HG03342 (cell line): Measurements from ENCODE around the gene RTN4RL1.

Source experiments
- ATAC-seq: cut with Tn5 transposase; IDR thresholded peaks from one replicate; pipeline ENCODE4 v1.9.1; 2021; ENCODE audit warnings: mild to moderate bottlenecking, moderate library complexity; ENCODE audit not compliant: unreplicated experiment

RTN4RL1 gene

DNA sequence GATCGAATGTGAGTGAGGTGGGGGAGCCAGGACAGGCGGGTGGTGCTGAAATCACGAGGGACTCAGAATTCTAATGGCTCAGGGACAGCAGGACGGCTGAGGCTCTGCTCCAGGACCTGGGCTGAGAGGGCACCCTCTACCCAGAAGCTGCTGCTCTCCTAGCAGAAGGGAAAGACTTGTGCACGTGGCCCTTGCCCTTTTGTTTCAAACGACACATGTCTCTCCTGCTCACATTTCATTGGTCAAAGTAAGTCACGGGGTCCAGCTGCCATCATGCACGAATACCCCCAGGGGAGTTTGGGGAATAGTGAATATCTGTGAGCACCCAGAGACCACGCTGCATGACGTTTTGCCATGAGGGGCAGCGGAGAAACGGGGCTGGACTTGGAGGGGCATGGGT lies 73.2 kb downstream of the RTN4RL1 start:
- no peak for ATAC-seq

DNA sequence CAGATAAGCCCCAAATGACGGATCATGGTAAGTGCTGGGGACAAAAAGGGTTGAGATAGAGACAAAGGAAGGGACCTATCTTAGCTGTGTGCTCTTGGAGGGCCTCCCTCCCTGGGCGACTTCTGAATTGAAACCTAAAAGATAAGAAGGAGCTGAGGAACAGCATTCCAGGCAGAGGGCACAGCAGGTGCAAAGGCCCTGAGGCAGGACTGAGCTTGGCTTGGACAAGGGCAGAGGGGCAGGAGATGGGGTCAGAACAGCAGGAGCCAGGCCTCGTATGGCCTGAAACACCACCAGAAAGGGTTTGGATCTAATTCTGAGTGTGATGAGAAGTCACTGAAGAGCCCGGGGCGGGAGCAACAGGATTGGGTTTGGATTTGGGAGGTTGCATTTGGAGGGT lies 75.4 kb downstream of the RTN4RL1 start:
- no peak for ATAC-seq

DNA sequence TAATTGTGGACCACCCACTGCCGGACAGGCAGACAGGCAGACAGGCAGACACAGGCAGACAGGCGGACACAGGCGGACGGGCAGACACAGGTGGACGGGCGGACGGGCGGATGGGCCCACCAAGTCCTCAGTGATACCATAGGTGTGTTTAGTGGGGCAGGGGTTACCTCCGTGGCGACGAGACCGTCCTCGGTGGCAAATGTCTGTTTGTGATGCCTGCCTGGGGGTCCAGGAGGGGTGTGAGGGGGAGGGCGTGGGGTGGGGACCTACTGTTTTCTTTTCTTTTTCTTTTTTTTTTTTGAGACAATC lies 76.7 kb downstream of the RTN4RL1 start:
- no peak for ATAC-seq

DNA sequence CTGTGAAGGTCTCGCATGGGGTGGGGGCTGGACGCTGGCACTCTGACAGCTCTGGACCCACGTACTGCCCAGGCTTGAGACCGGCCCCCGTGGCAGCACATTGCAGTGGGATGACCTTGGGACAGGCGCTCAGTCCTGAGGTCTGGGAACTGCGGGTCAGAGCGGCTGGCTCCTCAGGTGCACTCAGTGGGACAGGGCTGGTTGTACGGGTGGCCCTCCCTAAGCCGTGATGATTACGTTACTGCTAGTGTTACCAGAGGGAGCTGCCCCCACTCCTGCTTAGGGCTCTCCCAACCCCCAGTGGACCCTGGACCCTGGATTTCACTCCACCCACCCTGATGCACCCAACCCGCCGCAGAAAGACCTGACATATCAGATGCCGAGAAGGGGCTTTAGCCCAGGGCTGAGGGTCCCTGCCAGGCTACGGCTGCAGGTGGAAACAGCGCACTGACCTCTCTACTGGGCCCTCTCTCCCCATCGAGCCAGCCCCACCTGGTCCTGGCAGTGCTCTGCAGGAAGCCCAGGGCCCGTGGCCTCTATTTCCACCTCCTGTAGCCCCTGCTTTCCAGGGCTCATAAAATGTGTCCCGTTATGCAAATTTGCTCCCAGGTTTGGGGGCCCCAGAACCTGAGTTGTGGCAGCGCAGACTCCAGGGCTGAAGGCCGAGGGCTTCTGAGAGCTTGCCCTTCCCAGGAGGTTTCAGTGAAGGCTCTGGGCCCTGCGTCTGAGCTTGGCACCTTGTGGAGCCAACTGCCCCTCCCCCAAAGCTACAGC lies 77.2 kb downstream of the RTN4RL1 start:
- no peak for ATAC-seq

DNA sequence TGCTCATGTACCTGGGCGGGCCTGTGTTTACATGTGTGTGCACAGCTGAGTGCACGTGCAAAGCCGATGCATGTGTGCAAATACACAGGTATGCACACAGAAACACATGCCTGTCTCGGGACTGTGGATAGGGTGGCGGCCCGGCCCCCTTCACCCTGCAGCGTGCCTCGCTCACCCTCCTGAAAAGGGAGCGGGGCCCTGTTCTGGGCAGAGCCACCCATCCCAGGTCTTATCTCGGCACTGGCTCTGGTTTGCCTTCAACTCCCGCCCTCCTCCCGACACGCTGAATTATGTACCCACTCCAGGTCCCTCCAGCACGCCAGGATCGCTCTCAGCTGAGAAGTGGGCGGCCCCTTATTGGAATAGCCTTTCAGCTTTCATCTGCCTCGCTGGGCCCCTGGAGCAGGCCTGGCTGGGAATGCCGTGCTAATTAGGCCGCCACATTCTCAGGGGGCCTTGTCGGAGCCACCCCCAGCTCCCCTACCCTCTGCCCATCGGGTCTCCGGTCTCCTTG lies 77.8 kb downstream of the RTN4RL1 start:
- ATAC-seq = no peak

DNA sequence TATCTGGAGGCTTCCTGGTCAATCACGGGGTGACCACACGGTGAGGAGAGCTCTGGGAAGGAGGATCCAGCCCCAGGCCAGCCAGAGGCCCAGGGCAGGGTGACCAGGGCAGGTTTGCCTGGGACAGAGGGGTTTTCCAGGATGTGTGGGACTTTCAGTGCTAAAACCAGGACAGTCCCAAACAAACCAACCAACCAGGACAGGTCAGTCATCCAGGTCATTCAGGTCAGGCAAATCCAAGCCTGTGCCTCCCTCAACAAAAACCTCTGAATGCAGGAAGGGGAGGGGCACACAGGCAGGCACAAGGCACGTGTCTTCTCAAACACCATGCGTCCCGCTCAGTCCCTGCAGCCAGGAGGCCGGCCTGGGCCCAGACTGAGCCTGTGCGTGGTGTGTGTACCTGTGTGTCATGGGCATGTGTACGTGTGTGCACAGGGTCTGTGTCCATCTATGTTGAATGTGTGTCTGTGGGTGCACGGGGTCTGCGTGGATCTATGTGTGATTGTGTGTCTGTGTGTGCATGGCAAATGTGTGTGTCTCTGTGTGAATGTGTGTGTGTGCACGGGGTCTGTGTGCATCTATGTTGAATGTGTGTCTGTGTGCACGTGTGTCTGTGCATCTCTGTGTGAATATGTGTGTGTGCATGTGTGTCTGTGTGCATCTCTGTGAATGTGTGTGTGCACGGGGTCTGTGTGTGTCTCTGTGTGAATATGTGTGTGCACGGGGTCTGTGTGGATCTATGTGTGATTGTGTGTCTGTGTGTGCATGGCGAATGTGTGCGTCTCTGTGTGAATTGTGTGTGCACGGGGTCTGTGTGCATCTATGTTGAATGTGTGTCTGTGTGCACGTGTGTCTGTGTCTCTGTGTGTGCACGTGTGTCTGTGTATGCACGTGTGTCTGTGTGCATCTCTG lies 78.9 kb downstream of the RTN4RL1 start:
- no peak for ATAC-seq

DNA sequence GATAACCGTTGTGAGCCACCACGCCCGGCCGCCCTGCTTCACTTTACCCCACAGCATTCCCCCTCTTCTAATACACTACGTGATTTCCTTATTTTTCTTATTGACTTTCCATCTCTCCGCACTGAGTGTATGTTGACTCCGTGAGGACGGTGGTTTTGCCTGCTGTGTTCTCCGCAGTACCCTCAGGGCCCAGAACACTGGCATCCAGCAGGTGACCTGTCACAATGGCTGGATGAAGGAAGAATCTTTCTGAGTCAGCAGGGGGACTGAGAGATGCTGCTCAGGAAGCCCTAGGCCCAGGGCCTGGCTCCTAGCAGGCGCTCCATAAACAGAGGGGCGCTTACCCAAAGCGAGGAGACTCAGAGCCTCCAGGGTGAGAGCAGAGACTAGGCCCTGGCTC lies 79.5 kb downstream of the RTN4RL1 start:
- no peak for ATAC-seq

DNA sequence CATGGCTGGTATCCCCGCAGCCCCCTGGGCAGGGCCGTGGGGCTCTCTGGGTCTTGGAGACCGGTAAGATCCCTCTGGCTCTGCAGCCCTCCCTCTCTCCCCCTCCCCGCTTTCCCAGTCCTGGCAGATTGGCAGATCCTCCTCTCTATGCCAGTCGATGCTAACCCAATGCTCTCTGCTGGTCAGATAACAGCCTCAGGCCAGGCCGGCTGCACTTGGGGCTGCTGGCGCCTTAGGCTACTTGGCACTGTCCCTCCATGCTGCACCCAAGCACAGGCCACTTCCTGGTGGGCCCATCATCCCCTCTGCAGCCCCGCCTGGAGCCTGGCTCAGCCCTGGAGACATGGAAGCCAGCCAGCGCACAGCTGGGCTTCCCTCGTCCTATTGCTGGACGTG lies 81.7 kb downstream of the RTN4RL1 start:
- no peak for ATAC-seq

DNA sequence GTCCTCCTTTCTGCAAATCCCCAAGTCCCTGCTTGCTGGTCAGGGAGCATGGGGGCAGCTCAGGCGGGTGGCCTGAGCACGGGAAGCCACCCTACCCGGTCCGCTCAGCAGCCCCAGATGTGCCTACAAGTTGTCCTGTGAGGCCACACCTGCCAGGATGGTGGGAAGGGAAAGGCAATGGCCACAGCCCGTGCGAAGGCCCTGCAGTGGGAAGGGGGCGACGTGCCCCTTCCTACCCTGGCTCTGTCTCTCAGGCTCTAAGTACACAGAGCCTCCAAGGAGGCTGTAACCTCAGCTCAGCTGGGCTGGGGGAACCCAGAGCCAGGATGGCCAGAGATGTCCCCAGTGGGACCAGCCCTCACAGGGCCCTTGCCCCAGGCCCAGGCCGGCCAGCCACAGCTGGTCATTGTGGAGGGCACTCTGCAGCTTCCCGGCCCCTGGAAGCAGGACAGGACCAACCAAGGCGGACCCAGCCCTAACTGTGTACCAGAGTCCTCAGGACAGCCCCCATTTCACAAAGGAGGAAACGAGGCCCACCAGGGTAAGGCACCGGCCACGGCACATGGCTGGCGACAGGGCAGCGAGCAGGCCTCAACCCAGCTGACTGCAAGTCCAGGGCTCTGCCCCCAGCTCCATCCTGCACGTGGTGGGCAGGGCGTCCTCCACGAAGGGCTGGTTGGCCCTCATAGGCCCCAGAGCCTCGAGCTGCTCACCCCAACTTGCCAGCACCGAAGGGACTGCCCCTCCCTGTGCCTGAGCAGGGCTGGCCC lies 82.3 kb downstream of the RTN4RL1 start:
- ATAC-seq = no peak

DNA sequence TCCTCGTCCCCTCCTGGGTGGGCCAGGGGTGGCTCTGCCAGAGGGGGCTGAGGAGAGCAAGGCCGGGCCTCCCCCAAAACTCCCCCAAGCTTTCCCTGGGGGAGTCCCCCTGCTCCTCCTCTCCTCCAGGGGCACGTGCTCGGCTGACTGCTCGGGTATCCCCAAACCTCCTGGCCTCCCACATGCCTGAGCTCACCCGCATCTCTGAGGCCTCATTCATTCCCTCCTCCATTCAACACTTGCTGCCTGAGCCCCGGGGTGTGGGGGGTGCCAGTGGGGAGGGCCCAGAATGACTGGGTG lies 83.1 kb downstream of the RTN4RL1 start:
- ATAC-seq = no peak

DNA sequence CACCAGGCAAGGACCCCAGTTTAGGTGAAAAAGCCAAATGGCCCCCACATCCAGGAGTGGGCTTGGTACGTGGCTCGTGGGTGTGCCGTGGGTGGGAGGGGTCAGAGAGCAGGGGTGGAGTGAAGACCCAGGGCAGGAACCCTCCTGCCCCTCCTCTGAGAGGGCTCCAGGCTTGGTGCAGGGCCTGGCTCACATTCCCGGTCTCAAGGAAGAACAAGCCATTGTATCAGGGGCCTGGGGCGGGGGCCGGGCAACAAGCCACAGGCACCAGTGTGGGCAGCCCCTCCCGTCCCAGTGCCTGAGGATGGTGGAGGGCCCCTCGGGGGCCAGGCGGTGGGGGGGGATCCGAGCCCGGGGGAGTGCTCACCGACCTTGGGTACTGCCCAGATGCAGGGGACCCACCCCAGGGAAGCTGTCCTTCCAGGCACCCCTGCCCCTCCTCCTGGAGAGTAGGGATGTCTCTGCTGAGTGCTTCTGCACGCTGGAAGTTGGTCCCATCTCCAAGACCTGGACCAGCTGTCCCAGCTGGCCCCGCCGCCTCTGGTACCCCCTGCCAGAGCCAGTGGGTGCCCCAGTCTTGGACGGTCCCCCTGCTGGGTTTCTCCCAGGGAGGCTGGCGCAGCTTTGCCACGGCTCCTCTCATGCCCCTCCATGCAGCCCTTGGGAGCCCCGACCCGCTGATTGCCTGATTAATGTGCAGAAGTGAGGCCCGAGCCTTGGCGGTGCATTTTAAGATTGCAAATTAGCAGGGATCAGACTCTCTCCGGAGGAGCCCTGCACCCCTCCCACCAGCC lies 83.7 kb downstream of the RTN4RL1 start:
- no peak for ATAC-seq

DNA sequence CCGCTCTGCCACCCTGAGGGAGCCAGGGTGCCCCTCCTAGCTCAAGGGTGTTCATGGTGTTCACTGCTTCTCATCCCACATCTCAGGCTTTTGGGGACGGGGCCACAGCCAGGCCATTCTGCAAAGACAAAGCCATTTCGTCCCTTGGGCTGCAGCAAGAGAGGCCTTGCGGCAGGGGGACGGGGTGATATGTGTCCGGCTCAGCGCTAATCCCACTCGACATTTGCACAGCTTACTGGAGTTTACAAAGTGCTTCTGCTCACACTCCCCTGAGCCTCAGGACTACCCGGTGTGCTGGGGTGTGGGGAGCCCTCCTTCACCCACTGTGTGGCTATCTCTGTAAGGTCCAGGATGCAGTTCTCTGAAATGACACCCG lies 84.3 kb downstream of the RTN4RL1 start:
- ATAC-seq = no peak

DNA sequence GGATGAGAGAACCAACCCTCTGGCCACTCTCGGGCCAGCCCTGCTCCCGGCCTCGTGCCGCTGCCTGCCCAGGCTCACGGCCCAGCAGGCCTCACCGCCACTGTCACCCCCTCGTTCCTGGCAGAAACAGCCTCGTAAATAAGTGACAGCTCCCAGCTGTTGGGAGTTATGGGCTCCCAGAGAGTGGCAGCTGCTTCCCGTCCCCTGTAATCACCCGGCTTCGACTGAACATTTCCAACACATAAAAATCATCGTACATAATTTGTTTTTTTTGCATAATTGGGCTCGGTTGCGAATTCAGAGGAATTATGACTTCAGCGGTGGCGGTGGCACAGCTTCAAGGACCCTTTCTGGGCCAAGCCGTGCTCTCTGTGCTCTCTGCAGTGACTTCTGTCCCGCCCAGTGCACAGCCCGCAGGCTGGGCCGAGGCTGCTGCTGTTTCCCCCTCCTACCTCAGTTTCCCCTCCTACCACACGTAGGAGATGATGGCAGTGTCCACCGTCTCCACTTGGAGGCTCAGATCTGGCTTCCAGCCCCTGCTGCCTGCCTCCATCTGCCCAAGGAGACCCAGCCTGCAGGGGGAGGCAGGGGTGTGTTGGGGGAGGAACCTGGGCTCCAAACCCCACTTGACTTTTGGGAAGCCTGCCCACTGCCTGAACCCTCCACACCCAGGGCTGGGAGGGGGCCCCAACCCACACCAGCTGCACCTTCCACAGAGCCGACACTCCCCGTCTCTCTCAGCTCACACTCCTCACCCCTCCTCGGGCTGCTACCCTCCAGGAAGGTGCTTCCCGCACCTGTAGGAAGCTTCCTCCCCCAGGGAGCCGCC lies 84.9 kb downstream of the RTN4RL1 start:
- ATAC-seq = no peak

DNA sequence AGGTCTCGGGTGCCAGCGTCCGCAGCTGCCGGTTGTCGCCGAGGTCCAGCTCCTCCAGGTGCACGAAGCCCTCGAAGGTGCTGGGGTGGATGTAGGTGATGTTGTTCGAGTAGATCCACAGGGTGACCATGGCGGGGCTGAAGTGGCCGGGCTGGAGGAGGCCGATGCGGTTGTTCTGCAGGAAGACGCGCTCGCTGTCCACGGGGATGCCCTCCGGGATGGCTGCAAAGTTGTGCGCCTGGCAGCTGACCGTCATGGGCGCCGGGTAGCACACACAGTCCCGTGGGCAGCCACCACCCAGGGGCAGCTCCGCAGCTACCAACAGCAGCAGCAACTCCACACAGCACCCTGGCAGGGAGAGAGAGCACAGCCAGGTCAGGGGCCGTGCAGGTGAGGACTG lies 87.7 kb downstream of the RTN4RL1 start:
- no peak for ATAC-seq

DNA sequence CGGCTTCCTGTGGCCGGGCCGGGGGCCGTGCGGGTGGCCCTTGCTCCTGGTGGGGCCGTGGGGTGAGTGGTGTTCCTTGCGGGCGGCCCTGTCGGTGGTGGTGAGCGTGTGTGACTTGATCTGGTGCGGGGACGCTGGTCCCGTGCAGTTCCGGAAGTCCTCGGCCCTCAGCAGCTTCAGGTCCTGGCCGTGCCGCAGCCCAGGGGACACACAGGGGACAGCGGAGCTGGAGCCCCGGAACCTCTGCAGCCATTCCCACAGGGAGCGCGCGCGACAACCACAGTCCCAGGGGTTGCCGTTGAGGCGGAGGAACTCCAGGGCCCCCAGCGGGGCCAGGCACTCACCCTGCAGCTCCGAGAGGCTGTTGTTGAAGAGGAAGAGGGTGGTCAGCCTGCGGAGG lies 88.4 kb downstream of the RTN4RL1 start:
- no peak for ATAC-seq

DNA sequence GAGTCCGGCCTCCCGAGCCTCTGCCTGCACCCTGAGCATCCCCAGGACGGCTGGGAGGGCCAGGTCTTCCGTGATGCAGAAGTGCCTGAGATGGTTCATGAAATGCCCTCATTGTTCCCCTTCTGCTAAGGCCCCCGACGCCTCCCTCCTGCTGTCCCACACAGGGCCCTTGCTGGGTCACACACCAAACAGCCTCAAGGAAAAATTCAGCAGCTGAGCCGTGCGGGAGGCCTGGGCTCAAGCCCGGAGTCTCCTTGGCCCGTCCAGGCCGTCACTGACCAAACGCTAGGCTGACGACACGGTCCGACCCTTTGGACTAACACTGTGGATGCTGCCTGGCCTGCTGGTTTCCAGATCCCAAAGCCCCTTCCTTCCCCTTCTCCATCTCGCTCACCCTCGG lies 90.2 kb downstream of the RTN4RL1 start:
- no peak for ATAC-seq

DNA sequence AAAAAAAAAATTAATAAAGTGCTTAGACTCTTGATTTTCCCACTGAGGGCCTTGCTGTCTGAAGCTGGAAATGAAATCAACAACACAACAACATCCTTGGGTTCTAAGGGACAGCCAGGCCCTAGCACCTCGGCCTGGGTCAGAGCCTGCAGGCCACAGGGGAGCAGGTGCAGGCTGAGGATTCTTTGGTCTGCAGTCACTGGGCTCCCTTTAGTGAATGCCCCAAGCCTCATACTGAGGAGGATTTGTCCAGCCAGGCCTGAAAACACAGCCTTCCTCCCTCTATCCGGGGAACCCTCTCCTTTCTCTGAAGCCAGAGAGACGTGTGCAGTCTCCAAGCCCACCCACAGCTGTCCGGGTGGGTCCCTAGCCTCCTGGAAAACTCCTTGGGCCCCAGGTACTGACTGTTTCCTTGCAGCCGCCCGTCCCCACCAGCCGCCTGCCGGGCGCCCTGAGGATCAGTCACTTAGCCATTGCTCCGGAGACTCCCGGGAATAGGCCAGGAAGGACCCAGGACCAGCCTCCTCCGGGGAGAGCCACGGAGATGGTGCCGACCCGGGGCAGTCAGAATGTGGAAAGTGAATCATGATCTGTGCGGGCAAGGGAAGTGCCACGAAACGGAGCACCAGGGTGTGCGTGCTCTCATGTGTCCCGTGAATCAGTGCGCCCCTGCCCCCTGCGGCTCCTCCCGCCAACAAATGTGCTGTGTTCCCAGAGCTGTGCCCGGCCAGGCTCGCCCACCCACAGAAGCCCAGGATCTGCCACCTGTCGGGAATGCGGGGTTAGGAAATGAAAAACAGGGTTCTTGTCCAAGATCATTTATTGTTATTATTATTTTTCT lies 91.0 kb downstream of the RTN4RL1 start:
- no peak for ATAC-seq

DNA sequence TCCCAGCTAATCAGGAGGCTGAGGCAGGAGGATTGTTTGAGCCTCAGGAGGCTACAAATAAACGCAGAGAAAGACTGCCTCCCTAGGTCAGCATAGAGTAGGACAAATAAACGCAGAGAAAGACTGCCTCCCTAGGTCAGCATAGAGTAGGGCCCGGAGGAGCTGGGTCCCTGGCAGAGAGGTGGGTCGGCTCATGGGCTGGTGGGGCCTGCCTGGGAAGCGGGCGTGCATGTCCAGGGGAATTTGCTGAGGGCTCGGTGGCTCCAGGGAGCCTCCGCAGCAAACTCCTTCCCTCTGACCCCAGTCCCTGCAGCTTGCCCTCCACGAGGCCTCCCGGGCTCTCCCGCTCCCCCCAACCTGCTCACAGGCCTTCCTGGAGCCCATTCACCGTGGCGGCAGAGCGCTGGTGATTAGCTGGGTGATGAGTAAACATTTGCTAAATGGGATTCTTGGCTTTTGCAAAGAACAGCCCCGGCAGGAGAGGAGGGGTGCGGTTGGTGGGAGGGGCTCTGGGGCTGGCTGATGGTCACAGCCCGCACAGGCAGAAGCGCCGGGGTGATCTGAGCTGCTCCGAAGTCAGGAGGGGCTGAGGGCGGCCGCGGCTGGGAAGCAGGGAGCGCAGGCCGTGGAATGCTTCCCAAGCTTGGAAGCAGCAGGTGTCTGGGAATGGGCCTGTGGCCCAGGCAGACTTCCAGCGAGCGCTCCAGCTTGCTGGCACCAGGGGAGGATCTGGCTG lies 93.1 kb downstream of the RTN4RL1 start:
- ATAC-seq = no peak

DNA sequence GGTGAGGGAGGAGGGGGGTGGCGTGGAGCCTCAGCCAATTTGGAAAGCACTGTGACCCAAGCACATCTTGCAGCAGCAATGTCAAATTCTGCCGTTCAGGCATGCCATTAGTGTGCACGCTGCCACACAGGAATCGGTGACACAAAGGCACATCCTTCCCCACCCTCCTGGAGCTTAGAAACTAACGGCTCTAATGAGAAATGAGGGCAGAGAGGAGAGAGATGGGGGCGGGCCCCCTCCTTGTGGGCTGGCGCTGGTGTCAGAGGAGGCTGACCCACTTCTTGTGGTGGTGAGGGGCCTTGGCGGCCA lies 94.8 kb downstream of the RTN4RL1 start:
- ATAC-seq = no peak
